ENCODE results near the gene TTLL12. TPM values are rescaled to one million over a fixed set of nuclear protein-coding genes. Genes with fewer than 3 reads are reported as not detected.
"Not testable (repeated sequence)": the region's sequence is repeated elsewhere in the genome, so short reads cannot be mapped to it uniquely, and the experiment has no call there.

TTLL12 gene
- total RNA-seq, 2 experiments from 2014 or later, result 42.9 to 44.6 TPM

GRCh38 chr22:43150731-43151206, 36.2 kb downstream of the TTLL12 start:
- CTCF ChIA-PET, result interaction anchor here (0.6 to 1.2 kb wide), 2 partner anchors 37 to 135 kb away, joined by 5 to 6 read pairs; partner anchors contain the start of gene TTLL12
- H3K27me3 Mint-ChIP-seq, result no peaks in the 10 kb centered on the region
- peak overlapping the region; percentile 78 for H3K4me3 Mint-ChIP-seq
- POLR2A ChIA-PET, result no interaction called here
- no peak for DNase-seq
- H3K4me1 Mint-ChIP-seq, result peaks cover 44% of the 10 kb centered on the region
- peaks cover 2% of the 10 kb centered on the region for H3K36me3 Mint-ChIP-seq (ENCODE audit: low read depth)
- peak overlapping the region; percentile 93 for H3K27ac Mint-ChIP-seq
- H3K9me3 Mint-ChIP-seq, result no peaks in the 10 kb centered on the region

GRCh38 chr22:43148581-43148980, 38.4 kb downstream of the TTLL12 start:
- peak; percentile 15 for DNase-seq
- H3K4me1 Mint-ChIP-seq, result peaks cover 47% of the 10 kb centered on the region
- peak overlapping the region; percentile 83 for H3K27ac Mint-ChIP-seq
- H3K4me3 Mint-ChIP-seq, result no peak overlapping the region
- H3K36me3 Mint-ChIP-seq (ENCODE audit: low read depth), result peaks cover 2% of the 10 kb centered on the region
- no peaks in the 10 kb centered on the region for H3K9me3 Mint-ChIP-seq
- POLR2A ChIA-PET, result no interaction called here
- no peaks in the 10 kb centered on the region for H3K27me3 Mint-ChIP-seq
- CTCF ChIA-PET, result interaction anchor here (1.2 kb wide), 1 partner anchor 12 kb away, joined by 3 read pairs; no protein-coding TSS in a partner anchor

GRCh38 chr22:43147821-43148220, 39.1 kb downstream of the TTLL12 start:
- DNase-seq, result no peak
- H3K4me3 Mint-ChIP-seq, result peak overlapping the region; percentile 67

GRCh38 chr22:43146332-43146731, 40.6 kb downstream of the TTLL12 start:
- H3K27ac Mint-ChIP-seq; DNase-seq; H3K36me3 Mint-ChIP-seq (ENCODE audit: low read depth); H3K9me3 Mint-ChIP-seq; POLR2A ChIA-PET; H3K4me3 Mint-ChIP-seq; H3K27me3 Mint-ChIP-seq: not testable (repeated sequence)
- peaks cover 51% of the 10 kb centered on the region for H3K4me1 Mint-ChIP-seq
- CTCF ChIA-PET, result interaction anchor here (2.4 kb wide), 1 partner anchor 41 kb away, joined by 8 read pairs; the partner anchor contains the start of gene TTLL12

More at GRCh38 chr22:43147821-43148220, 39.1 kb downstream of the TTLL12 start:
- CTCF ChIA-PET, result interaction anchor here (1.0 kb wide), 1 partner anchor 57 kb away, joined by 3 read pairs; no protein-coding TSS in a partner anchor
- Mint-ChIP-seq H3K27ac (peak overlapping the region; percentile 84), H3K9me3 (no peaks in the 10 kb centered on the region), H3K27me3 (no peaks in the 10 kb centered on the region), H3K36me3 (ENCODE audit: low read depth) (peaks cover 2% of the 10 kb centered on the region), H3K4me1 (peaks cover 47% of the 10 kb centered on the region)
- POLR2A ChIA-PET, result no interaction called here

- H3K27ac Mint-ChIP-seq; H3K9me3 Mint-ChIP-seq; POLR2A ChIA-PET; H3K36me3 Mint-ChIP-seq (ENCODE audit: low read depth); H3K4me3 Mint-ChIP-seq; H3K27me3 Mint-ChIP-seq; DNase-seq: not testable (repeated sequence)
- CTCF ChIA-PET, result interaction anchor here (0.6 to 2.4 kb wide), 2 partner anchors 42 to 288 kb away, joined by 4 to 8 read pairs; partner anchors contain the start of genes ARFGAP3 and TTLL12
- H3K4me1 Mint-ChIP-seq, result peaks cover 54% of the 10 kb centered on the region
Observed at GRCh38 chr22:43145371-43145770, 41.6 kb downstream of the TTLL12 start.

GRCh38 chr22:43144949-43145348, 42.0 kb downstream of the TTLL12 start:
- H3K27me3 Mint-ChIP-seq, result no peaks in the 10 kb centered on the region
- H3K4me3 Mint-ChIP-seq, result no peak overlapping the region
- peaks cover 54% of the 10 kb centered on the region for H3K4me1 Mint-ChIP-seq
- POLR2A ChIA-PET, result no interaction called here
- CTCF ChIA-PET, result no interaction called here
- no peaks in the 10 kb centered on the region for H3K9me3 Mint-ChIP-seq
- H3K36me3 Mint-ChIP-seq (ENCODE audit: low read depth), result peaks cover 9% of the 10 kb centered on the region
- no peak overlapping the region for H3K27ac Mint-ChIP-seq
- no peak for DNase-seq

GRCh38 chr22:43142880-43143562, 43.9 kb downstream of the TTLL12 start, which contains the start of gene MCAT:
Gene MCAT, minus strand, starts transcription at chr22:43143398. Its CDS starts 50 bp downstream, at chr22:43143348.
- Mint-ChIP-seq H3K4me1 (peaks cover 46% of the 10 kb centered on the region), H3K4me3 (peak within 1 kb of the TSS; percentile 85), H3K9me3 (no peaks in the 10 kb centered on the region), H3K27me3 (no peaks in the 10 kb centered on the region), H3K27ac (peak within 1 kb of the TSS; percentile 94), H3K36me3 (ENCODE audit: low read depth) (peaks cover 10% of the 10 kb centered on the region)
- POLR2A ChIA-PET, result no interaction called here
- DNase-seq, result peak; percentile 84
- CTCF ChIA-PET, result interaction anchor here (0.6 kb wide), 1 partner anchor 292 kb away, joined by 4 read pairs; no protein-coding TSS in a partner anchor

GRCh38 chr22:43136801-43137200, 50.1 kb downstream of the TTLL12 start:
- POLR2A ChIA-PET, result no interaction called here
- H3K27me3 Mint-ChIP-seq, result no peaks in the 10 kb centered on the region
- no peak overlapping the region for H3K4me3 Mint-ChIP-seq

GRCh38 chr22:43136255-43136654, 50.7 kb downstream of the TTLL12 start:
- Mint-ChIP-seq H3K4me1 (peaks cover 10% of the 10 kb centered on the region), H3K9me3 (no peaks in the 10 kb centered on the region), H3K27ac (no peak overlapping the region), H3K4me3 (no peak overlapping the region), H3K27me3 (no peaks in the 10 kb centered on the region), H3K36me3 (ENCODE audit: low read depth) (peaks cover 15% of the 10 kb centered on the region)
- peak; percentile 27 for DNase-seq
- ChIA-PET CTCF (interaction anchor here (0.6 to 1.4 kb wide), 4 partner anchors 13 to 1338 kb away, joined by 3 read pairs; no protein-coding TSS in a partner anchor), POLR2A (no interaction called here)

More at GRCh38 chr22:43136801-43137200, 50.1 kb downstream of the TTLL12 start:
- Mint-ChIP-seq H3K4me1 (peaks cover 15% of the 10 kb centered on the region), H3K9me3 (no peaks in the 10 kb centered on the region), H3K36me3 (ENCODE audit: low read depth) (peaks cover 14% of the 10 kb centered on the region), H3K27ac (no peak overlapping the region)
- no peak for DNase-seq
- CTCF ChIA-PET, result interaction anchor here (0.6 to 1.4 kb wide), 5 partner anchors 10 to 1339 kb away, joined by 3 read pairs; no protein-coding TSS in a partner anchor

GRCh38 chr22:43135565-43135964, 51.4 kb downstream of the TTLL12 start:
- H3K9me3 Mint-ChIP-seq, result no peaks in the 10 kb centered on the region
- DNase-seq, result no peak
- H3K27ac Mint-ChIP-seq, result no peak overlapping the region
- peaks cover 14% of the 10 kb centered on the region for H3K36me3 Mint-ChIP-seq (ENCODE audit: low read depth)
- ChIA-PET CTCF (interaction anchor here (1.4 to 1.7 kb wide), 2 partner anchors 14 to 52 kb away, joined by 3 to 4 read pairs; no protein-coding TSS in a partner anchor), POLR2A (no interaction called here)
- peaks cover 4% of the 10 kb centered on the region for H3K4me1 Mint-ChIP-seq
- H3K4me3 Mint-ChIP-seq, result no peak overlapping the region
- no peaks in the 10 kb centered on the region for H3K27me3 Mint-ChIP-seq

- H3K27ac Mint-ChIP-seq, result no peak overlapping the region
- no peaks in the 10 kb centered on the region for H3K27me3 Mint-ChIP-seq
- H3K36me3 Mint-ChIP-seq (ENCODE audit: low read depth), result peaks cover 7% of the 10 kb centered on the region
- POLR2A ChIA-PET, result no interaction called here
- H3K4me1 Mint-ChIP-seq, result no peaks in the 10 kb centered on the region
- DNase-seq, result no peak
- H3K4me3 Mint-ChIP-seq, result no peak overlapping the region
- CTCF ChIA-PET, result interaction anchor here (1.7 kb wide), 1 partner anchor 53 kb away, joined by 4 read pairs; no protein-coding TSS in a partner anchor
- H3K9me3 Mint-ChIP-seq, result no peaks in the 10 kb centered on the region
Observed at GRCh38 chr22:43134553-43134952, 52.4 kb downstream of the TTLL12 start.

- H3K36me3 Mint-ChIP-seq (ENCODE audit: low read depth), result peaks cover 7% of the 10 kb centered on the region
- no peak for DNase-seq
- peaks cover 3% of the 10 kb centered on the region for H3K4me1 Mint-ChIP-seq
- no peak overlapping the region for H3K4me3 Mint-ChIP-seq
- no peaks in the 10 kb centered on the region for H3K27me3 Mint-ChIP-seq
- ChIA-PET CTCF (interaction anchor here (0.8 to 1.1 kb wide), 2 partner anchors 11 to 12 kb away, joined by 3 to 4 read pairs; no protein-coding TSS in a partner anchor), POLR2A (no interaction called here)
- no peak overlapping the region for H3K27ac Mint-ChIP-seq
- no peaks in the 10 kb centered on the region for H3K9me3 Mint-ChIP-seq
Observed at GRCh38 chr22:43133401-43133800, 53.5 kb downstream of the TTLL12 start.

Data from activated CD4-positive, alpha-beta T cell treated with anti-CD3 and anti-CD28 coated beads, Interleukin-2, amount 10 ng/mL, durations not matched to agents 7 days and 5 days (primary cell).